ENCODE results near the gene FGF14.

DNA sequence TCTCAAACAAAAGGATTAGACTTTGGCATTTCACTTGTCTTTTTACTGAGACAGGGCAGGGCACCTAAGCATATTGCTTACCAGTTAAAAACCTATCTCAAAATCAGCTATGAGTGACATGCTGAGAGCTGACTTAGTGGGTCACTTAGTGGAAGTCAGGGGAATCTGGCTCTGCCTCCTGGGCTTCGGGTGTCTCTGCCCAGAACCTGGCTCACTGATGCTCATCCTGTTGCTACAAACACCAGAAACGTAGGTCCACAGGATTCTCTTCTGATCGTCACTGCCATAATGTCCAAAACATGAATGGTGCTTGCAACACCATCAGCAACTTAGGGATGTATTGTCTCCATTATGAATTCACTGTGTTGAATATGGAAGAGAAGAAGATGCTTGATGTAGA is 673.2 kb downstream of the FGF14 start:
- TF ChIP-seq CTCF (IDR thresholded peaks at IDR 0.05) (no peak), ZFX (IDR thresholded peaks at IDR 0.05; ENCODE audit: borderline replicate concordance) (no peak)

Measured in 22Rv1 (cell line).